H1 (cell line): ENCODE data around the gene BNC2. TPM values are rescaled to one million over a fixed set of nuclear protein-coding genes. Genes with fewer than 3 reads are reported as not detected.

Source experiments
- CTCF ChIA-PET: fragments of 300-600 bp; sonication (Branson Sonifier 250); formaldehyde crosslinking; loops from one replicate; lab custom pipeline; 2021; ENCODE audit not compliant: partially characterized antibody; lab: Charles Lee
- POLR2A ChIA-PET: fragments of 300-600 bp; sonication (Branson Sonifier 250); formaldehyde crosslinking; loops from one replicate; lab custom pipeline; 2021; ENCODE audit warnings: inconsistent platforms; ENCODE audit not compliant: partially characterized antibody; lab: Charles Lee
- DNase-seq, 2 experiments: peaks; one replicate each; pipeline versions ENCODE4 v3.0.0 to v3.0.0-alpha.2; 2010 to 2022; ENCODE audit warnings: low spot score in 2 of 2, low read depth in 1 of 2, mixed read lengths in 1 of 2
- FAIRE-seq: peaks from 2 replicates; lab custom pipeline; 2011; peaks lifted over from hg19 to GRCh38; lab: Jason Lieb, UNC
- H2AFZ ChIP-seq: 2 replicates; pipeline ENCODE4 v1.8.1; 2012; ENCODE audit warnings: low read length, inconsistent platforms
- H2AK5ac ChIP-seq: 2 replicates; pipeline ENCODE4 v1.6.1; 2013; ENCODE audit warnings: low read depth, low read length
- H2BK120ac ChIP-seq: replicated peaks from 2 replicates; pipeline ENCODE3; 2013; ENCODE audit warnings: low read depth, low read length, inconsistent platforms
- H2BK12ac ChIP-seq: 2 replicates; pipeline ENCODE4 v1.6.1; 2013; ENCODE audit warnings: low read depth, low read length
- H2BK15ac ChIP-seq: 2 replicates; pipeline ENCODE4 v1.6.1; 2013; ENCODE audit warnings: low read length
- H2BK20ac ChIP-seq: 2 replicates; pipeline ENCODE4 v1.6.1; 2013; ENCODE audit warnings: low read length
- H2BK5ac ChIP-seq: 2 replicates; pipeline ENCODE4 v1.6.1; 2013; ENCODE audit warnings: low read depth, low read length
- H3K14ac ChIP-seq: 2 replicates; pipeline ENCODE4 v1.6.1; 2013; ENCODE audit warnings: inconsistent platforms; ENCODE audit not compliant: insufficient read length
- H3K18ac ChIP-seq: 2 replicates; pipeline ENCODE4 v1.6.1; 2013; ENCODE audit warnings: low read length; ENCODE audit errors: extremely low read depth
- H3K23ac ChIP-seq: 2 replicates; pipeline ENCODE4 v1.6.1; 2013; ENCODE audit warnings: inconsistent platforms; ENCODE audit not compliant: insufficient read length
- H3K23me2 ChIP-seq: 2 replicates; pipeline ENCODE4 v1.6.1; 2013; ENCODE audit warnings: low read depth, low read length
- H3K27ac ChIP-seq: 2 replicates; pipeline ENCODE4 v1.6.1; 2011; ENCODE audit warnings: low read depth, low read length, inconsistent platforms
- H3K27me3 ChIP-seq, 4 experiments: replicated peaks in 1 of 4; 1 replicate in 1 of 4; 2 replicates in 3 of 4; pipeline versions ENCODE4 v1.6.1 to v1.8.1; 2011 to 2013; ENCODE audit warnings: low read length in 3 of 4, mild to moderate bottlenecking in 3 of 4, inconsistent platforms in 2 of 4, mixed read lengths in 2 of 4, moderate library complexity in 1 of 4; ENCODE audit not compliant: control insufficient read depth in 3 of 4, insufficient read depth in 3 of 4; ENCODE audit errors: extremely low read depth in 1 of 4
- H3K36me3 ChIP-seq, 4 experiments: 2 replicates each; pipeline versions ENCODE4 v1.6.1 to v1.8.1; 2011 to 2013; ENCODE audit warnings: mild to moderate bottlenecking in 4 of 4, low read length in 3 of 4, moderate library complexity in 2 of 4, control low read depth in 1 of 4, inconsistent platforms in 1 of 4; ENCODE audit not compliant: insufficient read depth in 4 of 4, control insufficient read depth in 2 of 4
- H3K4ac ChIP-seq: replicated peaks from 2 replicates; pipeline ENCODE3; 2013; ENCODE audit warnings: low read length, low read depth, mixed read lengths, inconsistent platforms; ENCODE audit not compliant: insufficient read length
- H3K4me1 ChIP-seq, 4 experiments: replicated peaks in 1 of 4; 1 replicate in 1 of 4; 2 replicates in 3 of 4; pipeline versions ENCODE4 v1.6.1 to v1.8.1; 2011 to 2013; ENCODE audit warnings: low read length in 3 of 4, inconsistent platforms in 2 of 4, mixed read lengths in 1 of 4; ENCODE audit not compliant: insufficient read depth in 4 of 4, control insufficient read depth in 3 of 4
- H3K4me2 ChIP-seq, 2 experiments: 2 replicates each; pipeline versions ENCODE4 v1.6.1 to v1.8.1; 2011 to 2013; ENCODE audit warnings: low read depth in 2 of 2, low read length in 2 of 2, control low read depth in 1 of 2, inconsistent platforms in 1 of 2, mild to moderate bottlenecking in 1 of 2; ENCODE audit not compliant: insufficient read depth in 1 of 2
- H3K4me3 ChIP-seq, 4 experiments: fragments of 200-600, 300-600 bp in 1 of 4; sonication (generic), shearing (Covaris generic), sonication (Bioruptor Twin) in 1 of 4; 2 replicates each; pipeline versions ENCODE4 v1.5.1 to v1.8.1; 2011 to 2016; ENCODE audit warnings: low read length in 4 of 4, low read depth in 3 of 4, control low read depth in 2 of 4, inconsistent platforms in 2 of 4, mild to moderate bottlenecking in 2 of 4, mixed read lengths in 1 of 4, moderate library complexity in 1 of 4; ENCODE audit not compliant: insufficient read depth in 2 of 4; ENCODE audit errors: extremely low read depth in 1 of 4
- H3K56ac ChIP-seq: replicated peaks from 2 replicates; pipeline ENCODE3; 2013; ENCODE audit warnings: low read depth, mild to moderate bottlenecking, mixed read lengths, low read length, inconsistent platforms; ENCODE audit not compliant: insufficient read length
- H3K79me1 ChIP-seq: 2 replicates; pipeline ENCODE4 v1.6.1; 2013; ENCODE audit warnings: low read depth, low read length, control low read depth
- H3K79me2 ChIP-seq, 2 experiments: 2 replicates each; pipeline versions ENCODE4 v1.6.1 to v1.8.1; 2012 to 2013; ENCODE audit warnings: low read length in 2 of 2, mild to moderate bottlenecking in 2 of 2, inconsistent platforms in 1 of 2; ENCODE audit not compliant: insufficient read depth in 2 of 2, control insufficient read depth in 1 of 2
- H3K9ac ChIP-seq, 4 experiments: replicated peaks in 1 of 4; 1 replicate in 1 of 4; 2 replicates in 3 of 4; pipeline versions ENCODE4 v1.6.1 to v1.8.1; 2011 to 2013; ENCODE audit warnings: low read depth in 3 of 4, low read length in 3 of 4, control low read depth in 2 of 4, mild to moderate bottlenecking in 2 of 4, moderate library complexity in 2 of 4, inconsistent platforms in 1 of 4; ENCODE audit errors: extremely low read depth in 1 of 4
- H3K9me3 ChIP-seq, 2 experiments: 2 replicates each; pipeline versions ENCODE4 v1.6.1 to v1.8.1; 2012 to 2013; ENCODE audit warnings: mild to moderate bottlenecking in 2 of 2, moderate library complexity in 2 of 2, control low read depth in 1 of 2, inconsistent platforms in 1 of 2, low read depth in 1 of 2, low read length in 1 of 2, mixed read lengths in 1 of 2; ENCODE audit not compliant: insufficient read depth in 2 of 2
- H4K20me1 ChIP-seq, 2 experiments: replicated peaks in 1 of 2; 2 replicates each; pipeline versions ENCODE3 to v1.8.1; 2011 to 2013; ENCODE audit warnings: inconsistent platforms in 2 of 2, low read length in 2 of 2, mild to moderate bottlenecking in 1 of 2; ENCODE audit not compliant: insufficient read depth in 2 of 2, control insufficient read depth in 1 of 2
- H4K5ac ChIP-seq: 2 replicates; pipeline ENCODE4 v1.6.1; 2013; ENCODE audit warnings: low read length, low read depth, mixed read lengths, inconsistent platforms; ENCODE audit not compliant: insufficient read length
- H4K8ac ChIP-seq: 2 replicates; pipeline ENCODE4 v1.8.0; 2013; ENCODE audit warnings: mild to moderate bottlenecking, moderate library complexity, low read length, inconsistent platforms; ENCODE audit not compliant: insufficient read depth; ENCODE audit errors: extremely low read depth
- H4K91ac ChIP-seq: replicated peaks from 2 replicates; pipeline ENCODE3; 2013; ENCODE audit warnings: low read length, mixed read lengths, inconsistent platforms; ENCODE audit not compliant: insufficient read length
- BRCA1 ChIP-seq: IDR thresholded peaks from 2 replicates; pipeline ENCODE4 v1.6.1; 2012; ENCODE audit warnings: low read depth, low read length, improper control_type of control experiment
- JUN ChIP-seq: IDR thresholded peaks from 2 replicates; pipeline ENCODE4 v1.6.1; 2011; ENCODE audit warnings: low read depth, mild to moderate bottlenecking, improper control_type of control experiment, low read length
- WGBS, 2 experiments: shearing (Covaris generic) in 1 of 2; methylation state at CpG; one replicate each; pipeline versions ENCODE4 v1.1.6 to v1.1.7; 2013 to 2015; ENCODE audit warnings: low lambda C conversion rate in 2 of 2, mixed read lengths in 2 of 2, inconsistent platforms in 1 of 2, low coverage in 1 of 2, missing lambda C conversion rate in 1 of 2; ENCODE audit not compliant: insufficient replicate concordance in 2 of 2, insufficient coverage in 1 of 2, insufficient read length in 1 of 2; ENCODE audit errors: extremely low coverage in 1 of 2, missing lambda C conversion rate in 1 of 2; 5-methylcytosine and 5-hydroxymethylcytosine counted together
- polyA plus RNA-seq, 7 experiments: library from polyadenylated mRNA; depleted of rRNA in 3 of 7; stranded (reverse) in 5 of 7; unstranded in 2 of 7; fragments of >200 nt in 5 of 7; fragments of 200-250 nt in 2 of 7; gene quantifications; 1 replicate in 5 of 7; 2 replicates in 1 of 7; 4 replicates in 1 of 7; pipeline versions ENCODE4 v1.2.1 to v1.2.3, GENCODE V29; 2011 to 2013; ENCODE audit warnings: missing spikeins in 2 of 7, mixed read lengths in 2 of 7
- total RNA-seq: library from RNA; stranded (reverse); fragmentation: NEBNext Ultra II Directional; extraction: Animal tissue kit (Norgen Biotek cat#: 25700); gene quantifications from 2 replicates; pipeline ENCODE4 v1.2.1, GENCODE V29; 2021
- TF ChIP-seq, protein P1 (sequence below): IDR thresholded peaks from 2 replicates; pipeline ENCODE4 v1.6.1; 2012; ENCODE audit warnings: inconsistent platforms
- TF ChIP-seq, protein P2 (sequence below): IDR thresholded peaks from 2 replicates; pipeline ENCODE4 v1.6.1; 2011; ENCODE audit warnings: low read length, improper control_type of control experiment

The BNC2 gene
- total and polyA plus RNA-seq, 2 of the 8 experiments (the other 6 are each of a cell fraction or from before 2014, with no cell fraction given): 16.0 to 26.8 TPM

DNA sequence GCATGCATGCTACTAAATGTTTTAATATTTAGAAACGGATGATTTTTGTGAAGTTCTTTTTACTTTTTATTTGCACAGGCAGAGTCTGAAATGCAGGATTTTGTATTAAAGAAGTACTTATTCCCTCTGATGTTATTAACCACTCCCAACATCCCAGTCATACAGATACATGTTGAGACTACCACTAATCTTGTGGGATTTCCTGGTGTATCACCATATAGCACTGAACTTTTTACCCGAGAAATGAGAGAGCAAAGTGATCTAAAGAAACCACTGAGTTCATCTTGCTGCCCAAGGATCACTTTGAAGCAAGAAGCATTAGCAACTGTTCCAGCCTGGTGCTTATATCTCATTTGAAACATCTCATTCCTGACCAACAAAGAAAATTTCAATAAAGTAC, 443.8 kb downstream of the BNC2 start:
- Histone ChIP-seq H3K23ac (no peak overlapping the region), H3K27me3 (no peaks in the 10 kb centered on the region), H4K5ac (no peak overlapping the region), H4K8ac (no peak overlapping the region), H2BK15ac (no peak overlapping the region), H3K27ac (no peak overlapping the region), H3K4me2 (no peak overlapping the region), H3K14ac (no peak overlapping the region), H3K4me3 (no peak overlapping the region), H3K79me1 (no peaks in the 10 kb centered on the region), H4K20me1 (no peaks in the 10 kb centered on the region), H3K36me3 (0 out of 8 replicates have a peak, but pooled peaks cover 0 to 2% (median 0%) of the 10 kb centered on the region in 4 experiments), H4K91ac (no peak overlapping the region), H3K23me2 (no peaks in the 10 kb centered on the region), H2BK5ac (no peak overlapping the region), H3K18ac (no peak overlapping the region), H3K79me2 (no peaks in the 10 kb centered on the region), H2AK5ac (no peak overlapping the region), H2AFZ (no peak overlapping the region), H3K9me3 (no peaks in the 10 kb centered on the region), H3K56ac (no peak overlapping the region), H2BK12ac (no peak overlapping the region), H2BK20ac (no peak overlapping the region), H2BK120ac (no peak overlapping the region), H3K9ac (no peak overlapping the region), H3K4ac (no peak overlapping the region), H3K4me1 (peaks cover 0 to 10% (median 4%) of the 10 kb centered on the region in 4 experiments; a peak in 3 of 7 replicates)
- DNase-seq (no peak), FAIRE-seq (no peak)
- ChIA-PET POLR2A (no interaction called here), CTCF (no interaction called here)
- TF ChIP-seq BRCA1: no peak
- TF ChIP-seq, protein P1, sequence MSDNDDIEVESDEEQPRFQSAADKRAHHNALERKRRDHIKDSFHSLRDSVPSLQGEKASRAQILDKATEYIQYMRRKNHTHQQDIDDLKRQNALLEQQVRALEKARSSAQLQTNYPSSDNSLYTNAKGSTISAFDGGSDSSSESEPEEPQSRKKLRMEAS: no peak
- TF ChIP-seq, protein P2, sequence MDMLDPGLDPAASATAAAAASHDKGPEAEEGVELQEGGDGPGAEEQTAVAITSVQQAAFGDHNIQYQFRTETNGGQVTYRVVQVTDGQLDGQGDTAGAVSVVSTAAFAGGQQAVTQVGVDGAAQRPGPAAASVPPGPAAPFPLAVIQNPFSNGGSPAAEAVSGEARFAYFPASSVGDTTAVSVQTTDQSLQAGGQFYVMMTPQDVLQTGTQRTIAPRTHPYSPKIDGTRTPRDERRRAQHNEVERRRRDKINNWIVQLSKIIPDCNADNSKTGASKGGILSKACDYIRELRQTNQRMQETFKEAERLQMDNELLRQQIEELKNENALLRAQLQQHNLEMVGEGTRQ: no peak
- TF ChIP-seq JUN: no peak
- WGBS, 2 experiments: 63% methylated on average over 2 of the region's 2 CpGs; no CpG with 5 or more reads in 1 of the 2 experiments
